Astrocyte of the cerebellum (primary cell): ENCODE measurements around the gene SP140.
"Not testable (repeated sequence)": the region's sequence is repeated elsewhere in the genome, so short reads cannot be mapped to it uniquely, and the experiment has no call there.

Source experiments
- DNase-seq: peaks from one replicate; pipeline ENCODE4 v3.0.0-alpha.2; 2011; ENCODE audit warnings: low read depth
- H3K4me3 ChIP-seq: 2 replicates; pipeline ENCODE4 v1.5.1; 2011; ENCODE audit warnings: mild to moderate bottlenecking, low read depth, low read length, moderate library complexity
- in situ Hi-C: cut with HindIII; loops from 2 replicates; pipeline ENCODE4 v1.10.0; 2017; ENCODE audit warnings: low sequenced_read_pairs
- TF ChIP-seq, protein P1 (sequence below): IDR thresholded peaks from 2 replicates; pipeline ENCODE4 v1.5.1; 2012; ENCODE audit warnings: low read length, low read depth, moderate library complexity, mild to moderate bottlenecking; ENCODE audit errors: missing control alignments

The SP140 gene

DNA sequence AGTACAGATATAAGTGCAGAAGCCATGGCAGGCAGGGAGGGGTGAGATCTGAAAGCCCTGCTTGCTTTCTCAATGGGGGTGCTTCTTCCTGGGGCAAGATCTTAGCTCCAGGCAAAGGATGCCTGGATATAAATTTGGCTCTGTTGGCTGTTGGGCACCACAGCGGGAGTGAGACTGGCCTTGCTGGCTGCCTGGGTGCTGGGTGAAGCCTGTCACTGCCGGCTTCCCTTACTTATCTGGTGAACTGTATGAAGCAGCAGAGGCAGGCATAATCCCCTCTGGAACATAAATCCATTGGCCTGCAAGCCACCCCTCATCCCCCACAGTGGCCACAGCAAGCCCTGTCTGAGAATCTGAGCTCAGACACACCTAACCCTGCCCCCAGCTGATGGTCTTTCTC lies 74.1 kb downstream of the SP140 start:
- DNase-seq = no peak
- TF ChIP-seq, protein P1, sequence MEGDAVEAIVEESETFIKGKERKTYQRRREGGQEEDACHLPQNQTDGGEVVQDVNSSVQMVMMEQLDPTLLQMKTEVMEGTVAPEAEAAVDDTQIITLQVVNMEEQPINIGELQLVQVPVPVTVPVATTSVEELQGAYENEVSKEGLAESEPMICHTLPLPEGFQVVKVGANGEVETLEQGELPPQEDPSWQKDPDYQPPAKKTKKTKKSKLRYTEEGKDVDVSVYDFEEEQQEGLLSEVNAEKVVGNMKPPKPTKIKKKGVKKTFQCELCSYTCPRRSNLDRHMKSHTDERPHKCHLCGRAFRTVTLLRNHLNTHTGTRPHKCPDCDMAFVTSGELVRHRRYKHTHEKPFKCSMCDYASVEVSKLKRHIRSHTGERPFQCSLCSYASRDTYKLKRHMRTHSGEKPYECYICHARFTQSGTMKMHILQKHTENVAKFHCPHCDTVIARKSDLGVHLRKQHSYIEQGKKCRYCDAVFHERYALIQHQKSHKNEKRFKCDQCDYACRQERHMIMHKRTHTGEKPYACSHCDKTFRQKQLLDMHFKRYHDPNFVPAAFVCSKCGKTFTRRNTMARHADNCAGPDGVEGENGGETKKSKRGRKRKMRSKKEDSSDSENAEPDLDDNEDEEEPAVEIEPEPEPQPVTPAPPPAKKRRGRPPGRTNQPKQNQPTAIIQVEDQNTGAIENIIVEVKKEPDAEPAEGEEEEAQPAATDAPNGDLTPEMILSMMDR = no peak
- H3K4me3 ChIP-seq = no peak overlapping the region
- in situ Hi-C loops = no loop called here

- in situ Hi-C loops = no loop called here
Observed at GRCh38 chr2:230305416-230306275, 80.1 kb downstream of the SP140 start.

DNA sequence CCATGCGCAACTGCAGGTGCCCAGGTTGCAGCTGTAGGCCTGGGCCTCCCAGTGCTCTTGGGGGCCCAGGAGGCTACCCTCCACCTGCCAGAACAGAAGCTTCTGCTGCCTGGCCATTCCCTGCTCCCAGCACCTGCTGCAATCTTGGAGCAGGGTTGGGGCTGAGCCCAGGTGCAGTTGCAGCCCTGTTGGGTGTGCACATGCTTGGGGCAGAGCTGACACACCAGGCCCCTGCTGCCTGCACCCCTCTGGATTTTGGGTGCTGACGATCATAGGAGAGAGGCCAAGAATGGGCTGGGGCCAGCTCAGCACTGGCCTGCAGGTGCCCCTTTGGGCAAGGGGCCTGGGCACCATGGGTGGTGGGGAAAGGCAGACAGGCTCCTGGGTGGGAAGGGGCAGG lies 80.9 kb downstream of the SP140 start:
- DNase-seq = no peak
- in situ Hi-C loops = no loop called here
- H3K4me3 ChIP-seq = no peak overlapping the region
- TF ChIP-seq, protein P1 = no peak

More at GRCh38 chr2:230305416-230306275, 80.1 kb downstream of the SP140 start:
- TF ChIP-seq, protein P1 = no peak
- no peak overlapping the region for H3K4me3 ChIP-seq
- no peak for DNase-seq

GRCh38 chr2:230307485-230307884 lies 81.9 kb downstream of the SP140 start:
- no peak for DNase-seq
- TF ChIP-seq, protein P1 = no peak
- in situ Hi-C loops = no loop called here
- H3K4me3 ChIP-seq = no peak overlapping the region

DNA sequence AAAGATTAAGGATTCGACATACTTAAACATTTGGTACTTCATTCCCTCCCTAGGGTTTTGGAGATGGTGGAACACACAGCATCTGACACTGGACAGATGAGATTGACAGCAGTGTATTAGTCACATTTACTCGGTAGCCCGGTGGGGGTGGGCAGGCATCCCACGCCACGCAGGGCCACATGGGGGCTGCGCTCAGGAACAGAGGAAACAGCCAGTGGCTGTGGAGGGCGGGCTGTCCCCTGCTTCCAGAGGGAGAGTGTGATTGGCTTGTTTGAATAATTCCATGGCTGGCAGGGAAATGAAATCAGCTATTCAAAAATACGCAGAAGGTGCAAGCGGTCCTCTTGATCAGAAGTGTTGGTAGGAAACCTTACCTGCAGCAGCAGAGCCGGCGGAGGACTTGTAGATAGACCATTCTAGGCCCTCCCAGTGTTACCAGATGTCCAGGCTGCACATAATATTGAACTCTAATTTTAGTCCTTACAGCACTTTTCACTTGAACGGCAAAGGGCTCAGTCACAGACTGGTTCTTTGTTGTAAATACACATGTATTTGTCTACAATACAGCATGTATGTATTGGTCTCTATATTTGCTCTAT lies 83.0 kb downstream of the SP140 start:
- DNase-seq = no peak
- H3K4me3 ChIP-seq = no peak overlapping the region
- in situ Hi-C loops = no loop called here
- TF ChIP-seq, protein P1 = no peak

DNA sequence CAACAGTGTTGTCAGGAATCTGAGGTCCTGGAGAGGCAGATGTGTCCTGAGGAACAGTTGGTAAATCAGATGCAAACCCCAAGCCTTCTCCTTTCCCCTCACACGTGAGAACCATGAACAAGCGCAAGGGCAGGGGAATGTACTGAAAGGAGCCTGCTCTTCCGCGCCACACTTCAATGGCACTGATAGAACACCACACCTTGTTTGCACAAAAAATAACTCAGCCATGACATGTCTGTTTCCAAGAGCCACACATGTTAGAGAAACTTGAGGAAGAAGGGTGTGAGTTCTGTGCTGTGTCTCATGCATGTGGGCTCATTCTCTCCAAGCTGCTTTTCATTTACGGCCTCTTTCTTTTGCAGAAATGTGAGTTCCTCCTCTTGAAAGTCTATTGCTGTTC lies 85.3 kb downstream of the SP140 start:
- in situ Hi-C loops, H3K4me3 ChIP-seq, DNase-seq: not testable (repeated sequence)

- H3K4me3 ChIP-seq, DNase-seq, in situ Hi-C loops: not testable (repeated sequence)
Observed at GRCh38 chr2:230311634-230312033, 86.1 kb downstream of the SP140 start.
